Stimulated activated CD8-positive, alpha-beta memory T cell treated with anti-CD3 and anti-CD28 coated beads, Interleukin-12 subunit alpha, Interleukin-12 subunit beta, amount 100 ng/mL, for 24 hours (primary cell): ENCODE data around the gene RIPK3.

Source experiments
- DNase-seq: peaks from one replicate; pipeline ENCODE4 v3.0.0-alpha.2; 2020; ENCODE audit errors: extremely low read depth

Gene RIPK3

GRCh38 chr14:24323341-24323740 is 16.4 kb downstream of the RIPK3 start:
- no peak for DNase-seq

GRCh38 chr14:24322672-24323071 is 17.1 kb downstream of the RIPK3 start:
- DNase-seq = no peak

GRCh38 chr14:24321212-24321975 is 18.4 kb downstream of the RIPK3 start:
- DNase-seq = no peak

- DNase-seq = no peak
Observed at GRCh38 chr14:24317141-24317928, 22.5 kb downstream of the RIPK3 start.

GRCh38 chr14:24316597-24316950 is 23.2 kb downstream of the RIPK3 start:
- DNase-seq = no peak

- DNase-seq = no peak
Observed at GRCh38 chr14:24315807-24316596, 23.8 kb downstream of the RIPK3 start.

GRCh38 chr14:24315243-24315806 is 24.5 kb downstream of the RIPK3 start:
- DNase-seq = no peak

- DNase-seq = no peak
Observed at GRCh38 chr14:24314377-24315193, 25.2 kb downstream of the RIPK3 start.

GRCh38 chr14:24313913-24314312 is 25.9 kb downstream of the RIPK3 start:
- no peak for DNase-seq

GRCh38 chr14:24312736-24313507 is 26.9 kb downstream of the RIPK3 start:
- no peak for DNase-seq

GRCh38 chr14:24311837-24312615 is 27.8 kb downstream of the RIPK3 start:
- DNase-seq = no peak

- no peak for DNase-seq
Observed at GRCh38 chr14:24310646-24311604, 28.9 kb downstream of the RIPK3 start, which contains the start of gene LTB4R. TSS of gene LTB4R (plus strand) at chr14:24311502. CDS start at chr14:24315652, 4,150 bp downstream.

- DNase-seq = no peak
Observed at GRCh38 chr14:24310265-24310645, 29.5 kb downstream of the RIPK3 start.

GRCh38 chr14:24309538-24310264 is 30.1 kb downstream of the RIPK3 start, which contains the start of gene LTB4R2:
TSS of gene LTB4R2 (plus strand) at chr14:24310140. CDS start at chr14:24310665, 525 bp downstream.
- no peak for DNase-seq

- no peak for DNase-seq
Observed at GRCh38 chr14:24308342-24309124, 31.3 kb downstream of the RIPK3 start.

GRCh38 chr14:24307575-24308341 is 32.0 kb downstream of the RIPK3 start, which contains the start of gene CIDEB:
TSS of gene CIDEB (minus strand) at chr14:24307977. CDS start at chr14:24307858, 119 bp downstream.
- DNase-seq = no peak
